Caco-2 (cell line): Measurements from ENCODE around the gene DHH. TPM values are rescaled to one million over a fixed set of nuclear protein-coding genes. Genes with fewer than 3 reads are reported as not detected.

Experiments used
- BruUV-seq: library from RNA; stranded (reverse); fragments of 400-500 nt; replicated peaks from 2 replicates; lab custom pipeline; 2021; lab: Mats Ljungman, UMichigan
- CTCF ChIA-PET: fragments of 300-600 bp; sonication (Branson Sonifier 250); formaldehyde crosslinking; loops from one replicate; lab custom pipeline; 2022; ENCODE audit warnings: antibody characterized with exemption; lab: Charles Lee
- POLR2A ChIA-PET: fragments of 300-600 bp; sonication (Branson Sonifier 250); formaldehyde crosslinking; loops from one replicate; lab custom pipeline; 2022; ENCODE audit warnings: antibody characterized with exemption; lab: Charles Lee
- DNase-seq, 2 experiments: peaks; one replicate each; pipeline versions ENCODE4 v3.0.0 to v3.0.0-alpha.2; 2020 to 2022
- H3K27me3 ChIP-seq: replicated peaks from 2 replicates; pipeline ENCODE4 v1.6.0; 2011; ENCODE audit warnings: low read length; ENCODE audit not compliant: control insufficient read depth, insufficient read depth
- H3K36me3 ChIP-seq: 2 replicates; pipeline ENCODE4 v1.5.1; 2011; ENCODE audit warnings: low read length; ENCODE audit not compliant: control insufficient read depth, insufficient read depth
- H3K4me1 ChIP-seq: fragments of 250-450 bp; sonication (Bioruptor Pico); 2 replicates; pipeline ENCODE4 v1.5.1; 2020; ENCODE audit warnings: mild to moderate bottlenecking
- H3K4me3 ChIP-seq: 2 replicates; pipeline ENCODE4 v1.5.1; 2011; ENCODE audit warnings: low read depth, mild to moderate bottlenecking, control low read depth, low read length
- H3K9me3 ChIP-seq: fragments of 250-450 bp; sonication (Bioruptor Pico); 2 replicates; pipeline ENCODE4 v1.5.1; 2020; ENCODE audit warnings: mild to moderate bottlenecking, moderate library complexity
- H3K27ac Mint-ChIP-seq: one replicate; pipeline ENCODE4 v1.8.0; 2022; ENCODE audit warnings: mixed read lengths; ENCODE audit not compliant: unreplicated experiment
- H3K27me3 Mint-ChIP-seq: one replicate; pipeline ENCODE4 v1.8.0; 2022; ENCODE audit warnings: mixed read lengths; ENCODE audit not compliant: insufficient read depth, unreplicated experiment
- H3K36me3 Mint-ChIP-seq: one replicate; pipeline ENCODE4 v1.8.0; 2022; ENCODE audit warnings: mild to moderate bottlenecking, mixed read lengths; ENCODE audit not compliant: insufficient read depth, unreplicated experiment
- H3K4me1 Mint-ChIP-seq: one replicate; pipeline ENCODE4 v1.8.0; 2022; ENCODE audit warnings: low read depth, mixed read lengths; ENCODE audit not compliant: unreplicated experiment
- H3K4me3 Mint-ChIP-seq: one replicate; pipeline ENCODE4 v1.8.0; 2022; ENCODE audit warnings: mild to moderate bottlenecking, moderate library complexity, mixed read lengths; ENCODE audit not compliant: unreplicated experiment
- H3K9me3 Mint-ChIP-seq: one replicate; pipeline ENCODE4 v1.8.0; 2022; ENCODE audit warnings: mixed read lengths; ENCODE audit not compliant: unreplicated experiment
- CTCF ChIP-seq, 2 experiments: fragments of 200-600 bp in 1 of 2; IDR thresholded peaks; 1 replicate in 1 of 2; 2 replicates in 1 of 2; pipeline versions ENCODE4 v1.5.1 to v1.8.0; 2011 to 2022; ENCODE audit warnings: antibody characterized with exemption in 1 of 2, control low read depth in 1 of 2, inconsistent platforms in 1 of 2, low read depth in 1 of 2, low read length in 1 of 2, mild to moderate bottlenecking in 1 of 2, moderate library complexity in 1 of 2; ENCODE audit not compliant: insufficient read depth in 1 of 2, severe bottlenecking in 1 of 2, unreplicated experiment in 1 of 2
- intact Hi-C: fragments of 100-400 bp; cut with micrococcal nuclease; formaldehyde crosslinking; loops from one replicate; pipeline ENCODE4 v1.10.0; 2022; ENCODE audit not compliant: unreplicated experiment
- total RNA-seq: library from RNA; stranded (reverse); gene quantifications from 2 replicates; pipeline ENCODE4 v1.2.3, GENCODE V29; 2022

DHH gene
- total RNA-seq, 1 experiment from 2014 or later: 0.16 TPM

DNA sequence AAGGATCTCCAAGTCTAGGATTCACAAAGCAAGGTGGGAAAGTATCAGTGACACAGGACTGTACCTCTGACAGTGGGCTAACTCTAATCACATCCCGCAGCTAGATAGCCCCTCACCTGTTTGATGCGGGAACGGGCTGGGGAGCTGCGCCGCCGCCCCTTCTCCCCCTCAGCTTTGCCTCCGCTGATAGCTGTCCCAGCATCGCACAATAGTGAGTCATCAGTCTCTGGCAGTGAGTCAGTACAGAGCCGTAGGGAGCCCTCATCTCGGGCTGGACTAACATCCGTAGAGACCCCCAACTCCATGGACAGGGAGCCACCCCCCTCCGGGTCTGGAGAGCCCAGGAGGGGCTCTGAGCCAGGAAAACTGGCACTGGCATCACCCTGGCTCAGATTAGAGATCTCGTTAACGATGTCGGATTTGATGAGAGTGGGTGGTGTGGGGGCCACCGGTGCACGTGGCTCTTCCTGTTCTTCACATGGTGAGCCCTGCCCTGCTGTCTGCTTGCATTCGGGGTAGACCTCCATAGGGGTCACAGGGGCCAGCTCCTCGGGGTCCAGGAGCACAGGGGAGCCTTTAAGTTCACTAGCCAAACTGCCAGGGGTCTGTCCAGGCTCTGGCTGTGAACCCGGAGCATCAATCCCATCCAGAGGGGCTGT lies 44.9 kb downstream of the DHH start:
- DNase-seq: peak in 1 of 2 experiments; percentile 23
- Histone ChIP-seq H3K27me3 (no peaks in the 10 kb centered on the region), H3K4me1 (no peaks in the 10 kb centered on the region), H3K36me3 (peaks cover 18% of the 10 kb centered on the region), H3K4me3 (no peak overlapping the region), H3K9me3 (no peaks in the 10 kb centered on the region)
- H3K9me3 Mint-ChIP-seq: no peaks in the 10 kb centered on the region
- H3K36me3 Mint-ChIP-seq: peaks cover 97% of the 10 kb centered on the region
- no peak for TF ChIP-seq CTCF (IDR thresholded peaks at IDR 0.05; ENCODE audit: insufficient read depth in 1 of 2, low read depth in 1 of 2, low read length in 1 of 2, severe bottlenecking in 1 of 2, unreplicated experiment in 1 of 2)
- CTCF ChIA-PET: interaction anchor here (0.5 kb wide), 1 partner anchor 327 kb away, joined by 3 read pairs; no protein-coding TSS in a partner anchor
- H3K4me1 Mint-ChIP-seq: no peaks in the 10 kb centered on the region
- H3K4me3 Mint-ChIP-seq: no peak overlapping the region
- intact Hi-C loops: no loop called here
- BruUV-seq: TSS peak; percentile 13
- H3K27ac Mint-ChIP-seq: no peak overlapping the region
- H3K27me3 Mint-ChIP-seq: no peaks in the 10 kb centered on the region
- POLR2A ChIA-PET: no interaction called here

GRCh38 chr12:49048953-49049352 lies 45.6 kb downstream of the DHH start:
- ChIA-PET POLR2A (no interaction called here), CTCF (no interaction called here)
- Histone ChIP-seq H3K4me3 (no peak overlapping the region), H3K9me3 (no peaks in the 10 kb centered on the region), H3K36me3 (peaks cover 18% of the 10 kb centered on the region), H3K27me3 (no peaks in the 10 kb centered on the region), H3K4me1 (no peaks in the 10 kb centered on the region)
- no peaks in the 10 kb centered on the region for H3K27me3 Mint-ChIP-seq
- H3K4me1 Mint-ChIP-seq: no peaks in the 10 kb centered on the region
- intact Hi-C loops: no loop called here
- no peak overlapping the region for H3K4me3 Mint-ChIP-seq
- H3K9me3 Mint-ChIP-seq: no peaks in the 10 kb centered on the region
- peaks cover 98% of the 10 kb centered on the region for H3K36me3 Mint-ChIP-seq
- no peak for TF ChIP-seq CTCF (IDR thresholded peaks at IDR 0.05; ENCODE audit: insufficient read depth in 1 of 2, low read depth in 1 of 2, low read length in 1 of 2, severe bottlenecking in 1 of 2, unreplicated experiment in 1 of 2)
- no peak overlapping the region for H3K27ac Mint-ChIP-seq
- peak in 1 of 2 experiments; percentile 16 for DNase-seq
- no TSS peak for BruUV-seq

- no peaks in the 10 kb centered on the region for H3K9me3 Mint-ChIP-seq
- no peak overlapping the region for H3K4me3 Mint-ChIP-seq
- no peaks in the 10 kb centered on the region for H3K27me3 Mint-ChIP-seq
- no peaks in the 10 kb centered on the region for H3K4me1 ChIP-seq
- DNase-seq: no peak
- intact Hi-C loops: no loop called here
- H3K9me3 ChIP-seq: no peaks in the 10 kb centered on the region
- H3K27me3 ChIP-seq: no peaks in the 10 kb centered on the region
- no peak for TF ChIP-seq CTCF (IDR thresholded peaks at IDR 0.05; ENCODE audit: insufficient read depth in 1 of 2, low read depth in 1 of 2, low read length in 1 of 2, severe bottlenecking in 1 of 2, unreplicated experiment in 1 of 2)
- H3K4me3 ChIP-seq: no peak overlapping the region
- H3K36me3 ChIP-seq: peaks cover 22% of the 10 kb centered on the region
- H3K27ac Mint-ChIP-seq: no peak overlapping the region
- ChIA-PET CTCF (no interaction called here), POLR2A (no interaction called here)
- H3K36me3 Mint-ChIP-seq: peaks cover 98% of the 10 kb centered on the region
- no TSS peak for BruUV-seq
- no peaks in the 10 kb centered on the region for H3K4me1 Mint-ChIP-seq
These were observed 48.3 kb downstream of the DHH start for GRCh38 chr12:49046129-49046895.
